Panc1 (cell line): ENCODE measurements around the gene HEATR5A. TPM values are rescaled to one million over a fixed set of nuclear protein-coding genes. Genes with fewer than 3 reads are reported as not detected.

Experiments
- ATAC-seq: fragments of 200-7000 bp; cut with Tn5 transposase; 2 replicates; pipeline ENCODE4 v1.9.1; 2020; ENCODE audit warnings: mild to moderate bottlenecking, moderate library complexity
- BruUV-seq: library from RNA; stranded (reverse); fragments of 400-500 nt; replicated peaks from 2 replicates; lab custom pipeline; 2021; lab: Mats Ljungman, UMichigan
- CTCF ChIA-PET: fragments of 300-600 bp; sonication (Branson Sonifier 250); formaldehyde crosslinking; loops from one replicate; lab custom pipeline; 2022; ENCODE audit warnings: antibody characterized with exemption; lab: Charles Lee
- POLR2A ChIA-PET: fragments of 300-600 bp; sonication (Branson Sonifier 250); formaldehyde crosslinking; loops from one replicate; lab custom pipeline; 2022; ENCODE audit warnings: antibody characterized with exemption; lab: Charles Lee
- DNase-seq: peaks from one replicate; pipeline ENCODE4 v3.0.0-alpha.2; 2010; ENCODE audit warnings: low read depth, low spot score
- H3K27ac ChIP-seq: 2 replicates; pipeline ENCODE4 v1.5.1; 2011; ENCODE audit warnings: mild to moderate bottlenecking, low read length, inconsistent platforms
- H3K27me3 ChIP-seq: fragments of 200-500 bp; sonication (Bioruptor generic); 2 replicates; pipeline ENCODE4 v1.6.0; 2014; ENCODE audit warnings: low read length, inconsistent platforms; ENCODE audit not compliant: control insufficient read depth, insufficient read depth
- H3K36me3 ChIP-seq: fragments of 200-500 bp; sonication (Bioruptor generic); 2 replicates; pipeline ENCODE4 v1.5.1; 2014; ENCODE audit warnings: inconsistent platforms, mild to moderate bottlenecking, low read length, moderate library complexity; ENCODE audit not compliant: control insufficient read depth, insufficient read depth
- H3K4me1 ChIP-seq: 2 replicates; pipeline ENCODE4 v1.5.1; 2011; ENCODE audit warnings: inconsistent platforms, mild to moderate bottlenecking, low read length, moderate library complexity; ENCODE audit not compliant: control insufficient read depth, insufficient read depth
- H3K4me3 ChIP-seq, 2 experiments: 2 replicates each; pipeline ENCODE4 v1.5.1; 2011 to 2012; ENCODE audit warnings: low read depth in 2 of 2, low read length in 2 of 2, mild to moderate bottlenecking in 2 of 2, inconsistent platforms in 1 of 2, moderate library complexity in 1 of 2
- H3K9me3 ChIP-seq: fragments of 200-500 bp; sonication (Bioruptor generic); 2 replicates; pipeline ENCODE4 v1.5.1; 2014; ENCODE audit warnings: low read depth, mild to moderate bottlenecking, inconsistent platforms, low read length, moderate library complexity; ENCODE audit not compliant: control insufficient read depth, insufficient read depth
- POLR2AphosphoS5 ChIP-seq: IDR thresholded peaks from 2 replicates; pipeline ENCODE4 v1.6.1; 2012; ENCODE audit warnings: mild to moderate bottlenecking, low read depth, low read length, moderate library complexity
- SIN3A ChIP-seq: IDR thresholded peaks from 2 replicates; pipeline ENCODE4 v1.6.1; 2012; ENCODE audit warnings: low read depth, mild to moderate bottlenecking, low read length, moderate library complexity, borderline replicate concordance; ENCODE audit not compliant: insufficient read depth
- TCF7L2 ChIP-seq: IDR thresholded peaks from 2 replicates; pipeline ENCODE4 v1.6.1; 2011; ENCODE audit warnings: mild to moderate bottlenecking, low read depth, low read length, inconsistent platforms
- in situ Hi-C: cut with HindIII; loops from 2 replicates; pipeline ENCODE4 v1.10.0; 2016; ENCODE audit warnings: low sequenced_read_pairs, low pct_unique_long_range_greater_than_20kb
- intact Hi-C: fragments of 100-400 bp; cut with micrococcal nuclease; formaldehyde crosslinking; loops from one replicate; pipeline ENCODE4 v1.10.0; 2022; ENCODE audit not compliant: unreplicated experiment
- total RNA-seq: library from RNA; stranded (reverse); gene quantifications from one replicate; pipeline ENCODE4 v1.2.1, GENCODE V29; 2021; ENCODE audit not compliant: unreplicated experiment
- TF ChIP-seq, protein P1 (sequence below): fragments of 450-650 bp; IDR thresholded peaks from 2 replicates; pipeline ENCODE4 v1.5.1; 2017; ENCODE audit warnings: mild to moderate bottlenecking
- TF ChIP-seq, protein P2 (sequence below), 2 experiments: IDR thresholded peaks; 2 replicates each; pipeline ENCODE4 v1.6.1; 2011 to 2012; ENCODE audit warnings: low read depth in 2 of 2, control low read depth in 1 of 2, low read length in 1 of 2, mild to moderate bottlenecking in 1 of 2, moderate library complexity in 1 of 2; ENCODE audit not compliant: insufficient read depth in 1 of 2

The HEATR5A gene
- total RNA-seq, 1 experiment from 2014 or later, result 22.0 TPM

DNA sequence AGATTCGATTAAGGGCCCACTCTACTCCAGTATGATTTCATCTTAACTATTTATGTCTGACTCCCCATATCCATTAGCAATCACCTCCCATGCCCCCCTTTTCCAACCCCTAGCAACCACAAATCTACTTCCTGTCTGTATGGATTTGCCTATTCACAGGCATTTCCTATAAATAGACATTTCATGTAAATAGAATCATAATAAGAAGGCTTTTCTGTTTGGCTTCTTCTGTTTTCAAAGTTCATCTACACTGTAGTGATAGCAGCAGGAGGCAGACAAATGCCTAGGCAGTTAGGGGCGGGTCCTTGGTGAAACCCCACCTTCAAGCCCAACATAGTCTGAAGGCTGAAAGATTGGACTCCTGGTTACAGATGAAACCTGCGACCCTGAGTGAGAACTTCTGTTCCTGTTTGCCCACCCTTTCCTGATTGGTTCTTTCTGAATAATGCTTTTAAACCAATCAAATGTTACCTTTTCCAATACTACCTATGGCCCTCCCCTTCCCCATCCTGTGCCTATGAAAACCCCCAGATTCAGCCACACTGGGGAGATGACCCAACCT is 150.6 kb downstream of the HEATR5A start:
- H3K27me3 ChIP-seq, result no peaks in the 10 kb centered on the region
- H3K4me1 ChIP-seq, result no peaks in the 10 kb centered on the region
- intact Hi-C loops (no loop called here), in situ Hi-C loops (no loop called here)
- DNase-seq (no peak), ATAC-seq (no peak)
- ChIA-PET POLR2A (no interaction called here), CTCF (no interaction called here)
- no TSS peak for BruUV-seq
- H3K4me3 ChIP-seq, result no peak overlapping the region
- no peaks in the 10 kb centered on the region for H3K36me3 ChIP-seq
- no peak overlapping the region for H3K27ac ChIP-seq
- TF ChIP-seq, protein P1, sequence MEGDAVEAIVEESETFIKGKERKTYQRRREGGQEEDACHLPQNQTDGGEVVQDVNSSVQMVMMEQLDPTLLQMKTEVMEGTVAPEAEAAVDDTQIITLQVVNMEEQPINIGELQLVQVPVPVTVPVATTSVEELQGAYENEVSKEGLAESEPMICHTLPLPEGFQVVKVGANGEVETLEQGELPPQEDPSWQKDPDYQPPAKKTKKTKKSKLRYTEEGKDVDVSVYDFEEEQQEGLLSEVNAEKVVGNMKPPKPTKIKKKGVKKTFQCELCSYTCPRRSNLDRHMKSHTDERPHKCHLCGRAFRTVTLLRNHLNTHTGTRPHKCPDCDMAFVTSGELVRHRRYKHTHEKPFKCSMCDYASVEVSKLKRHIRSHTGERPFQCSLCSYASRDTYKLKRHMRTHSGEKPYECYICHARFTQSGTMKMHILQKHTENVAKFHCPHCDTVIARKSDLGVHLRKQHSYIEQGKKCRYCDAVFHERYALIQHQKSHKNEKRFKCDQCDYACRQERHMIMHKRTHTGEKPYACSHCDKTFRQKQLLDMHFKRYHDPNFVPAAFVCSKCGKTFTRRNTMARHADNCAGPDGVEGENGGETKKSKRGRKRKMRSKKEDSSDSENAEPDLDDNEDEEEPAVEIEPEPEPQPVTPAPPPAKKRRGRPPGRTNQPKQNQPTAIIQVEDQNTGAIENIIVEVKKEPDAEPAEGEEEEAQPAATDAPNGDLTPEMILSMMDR, result no peak
- TF ChIP-seq TCF7L2, result no peak
- no peak for TF ChIP-seq POLR2AphosphoS5
- H3K9me3 ChIP-seq, result no peaks in the 10 kb centered on the region

DNA sequence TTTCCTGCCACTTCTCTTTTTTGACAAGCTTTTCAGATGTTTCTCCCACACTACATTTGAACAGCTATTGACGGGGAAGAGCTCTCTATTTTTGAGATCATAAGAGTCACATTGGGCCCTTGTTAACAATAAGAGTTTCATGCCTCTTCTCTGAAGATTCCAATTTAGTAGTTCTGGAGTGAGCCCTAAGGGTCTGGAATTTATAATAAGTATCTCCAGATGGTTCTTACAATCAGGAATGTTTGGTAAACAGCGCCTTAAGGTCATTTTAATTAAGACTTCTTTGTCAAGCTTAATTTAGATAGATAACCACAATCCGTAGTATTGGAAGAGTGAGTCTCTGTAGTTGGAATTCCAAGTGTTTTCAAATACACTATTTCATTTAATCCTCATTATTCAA is 152.1 kb downstream of the HEATR5A start:
- BruUV-seq, result no TSS peak

More for the DNA sequence above, 152.1 kb downstream of the HEATR5A start:
- POLR2A ChIA-PET, result no interaction called here
- H3K4me1 ChIP-seq, result no peaks in the 10 kb centered on the region; the same call in 1 of the 2 replicates
- in situ Hi-C loops, result no loop called here
- ATAC-seq, result no peak
- no peak overlapping the region for H3K4me3 ChIP-seq
- DNase-seq, result no peak
- intact Hi-C loops, result no loop called here
- TF ChIP-seq TCF7L2, result no peak
- TF ChIP-seq POLR2AphosphoS5, result no peak
- TF ChIP-seq, protein P2, sequence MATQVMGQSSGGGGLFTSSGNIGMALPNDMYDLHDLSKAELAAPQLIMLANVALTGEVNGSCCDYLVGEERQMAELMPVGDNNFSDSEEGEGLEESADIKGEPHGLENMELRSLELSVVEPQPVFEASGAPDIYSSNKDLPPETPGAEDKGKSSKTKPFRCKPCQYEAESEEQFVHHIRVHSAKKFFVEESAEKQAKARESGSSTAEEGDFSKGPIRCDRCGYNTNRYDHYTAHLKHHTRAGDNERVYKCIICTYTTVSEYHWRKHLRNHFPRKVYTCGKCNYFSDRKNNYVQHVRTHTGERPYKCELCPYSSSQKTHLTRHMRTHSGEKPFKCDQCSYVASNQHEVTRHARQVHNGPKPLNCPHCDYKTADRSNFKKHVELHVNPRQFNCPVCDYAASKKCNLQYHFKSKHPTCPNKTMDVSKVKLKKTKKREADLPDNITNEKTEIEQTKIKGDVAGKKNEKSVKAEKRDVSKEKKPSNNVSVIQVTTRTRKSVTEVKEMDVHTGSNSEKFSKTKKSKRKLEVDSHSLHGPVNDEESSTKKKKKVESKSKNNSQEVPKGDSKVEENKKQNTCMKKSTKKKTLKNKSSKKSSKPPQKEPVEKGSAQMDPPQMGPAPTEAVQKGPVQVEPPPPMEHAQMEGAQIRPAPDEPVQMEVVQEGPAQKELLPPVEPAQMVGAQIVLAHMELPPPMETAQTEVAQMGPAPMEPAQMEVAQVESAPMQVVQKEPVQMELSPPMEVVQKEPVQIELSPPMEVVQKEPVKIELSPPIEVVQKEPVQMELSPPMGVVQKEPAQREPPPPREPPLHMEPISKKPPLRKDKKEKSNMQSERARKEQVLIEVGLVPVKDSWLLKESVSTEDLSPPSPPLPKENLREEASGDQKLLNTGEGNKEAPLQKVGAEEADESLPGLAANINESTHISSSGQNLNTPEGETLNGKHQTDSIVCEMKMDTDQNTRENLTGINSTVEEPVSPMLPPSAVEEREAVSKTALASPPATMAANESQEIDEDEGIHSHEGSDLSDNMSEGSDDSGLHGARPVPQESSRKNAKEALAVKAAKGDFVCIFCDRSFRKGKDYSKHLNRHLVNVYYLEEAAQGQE (IDR thresholded peaks at IDR 0.05; ENCODE audit: insufficient read depth in 1 of 2, low read depth in 2 of 2, low read length in 1 of 2), result no peak
- TF ChIP-seq SIN3A, result no peak
- TF ChIP-seq, protein P1, result no peak
- no peaks in the 10 kb centered on the region for H3K27me3 ChIP-seq
- no peaks in the 10 kb centered on the region for H3K36me3 ChIP-seq
- CTCF ChIA-PET, result no interaction called here
- H3K27ac ChIP-seq, result no peak overlapping the region
- no peaks in the 10 kb centered on the region for H3K9me3 ChIP-seq
